SH-SY5Y (cell line): ENCODE data around the gene OGFOD2.

ENCODE experiments used
- GATA2 ChIP-seq: IDR thresholded peaks from 2 replicates; pipeline ENCODE4 v1.6.1; 2011; ENCODE audit warnings: mild to moderate bottlenecking, low read depth, low read length
- GATA3 ChIP-seq: IDR thresholded peaks from 2 replicates; pipeline ENCODE4 v1.6.1; 2011; ENCODE audit warnings: low read depth, mild to moderate bottlenecking, low read length, moderate library complexity

Gene OGFOD2

DNA sequence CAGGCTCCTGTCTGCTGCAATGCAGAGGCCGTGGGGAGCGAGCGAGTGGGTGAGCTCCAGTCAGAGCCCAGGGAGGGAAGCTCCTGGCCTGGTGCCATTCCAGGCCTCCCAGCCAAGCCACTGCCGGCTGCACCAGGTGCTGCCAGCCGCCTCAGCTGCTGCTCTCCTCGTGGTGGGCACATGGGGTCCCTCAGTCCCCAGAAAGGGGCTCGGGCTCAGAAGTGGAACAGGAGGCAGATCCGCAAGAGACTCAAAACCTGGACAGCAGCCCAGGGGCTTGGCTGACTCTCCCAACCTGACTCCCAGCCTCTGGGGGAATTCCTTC lies 11.1 kb upstream of the OGFOD2 start:
- TF ChIP-seq GATA3 = no peak
- no peak for TF ChIP-seq GATA2

DNA sequence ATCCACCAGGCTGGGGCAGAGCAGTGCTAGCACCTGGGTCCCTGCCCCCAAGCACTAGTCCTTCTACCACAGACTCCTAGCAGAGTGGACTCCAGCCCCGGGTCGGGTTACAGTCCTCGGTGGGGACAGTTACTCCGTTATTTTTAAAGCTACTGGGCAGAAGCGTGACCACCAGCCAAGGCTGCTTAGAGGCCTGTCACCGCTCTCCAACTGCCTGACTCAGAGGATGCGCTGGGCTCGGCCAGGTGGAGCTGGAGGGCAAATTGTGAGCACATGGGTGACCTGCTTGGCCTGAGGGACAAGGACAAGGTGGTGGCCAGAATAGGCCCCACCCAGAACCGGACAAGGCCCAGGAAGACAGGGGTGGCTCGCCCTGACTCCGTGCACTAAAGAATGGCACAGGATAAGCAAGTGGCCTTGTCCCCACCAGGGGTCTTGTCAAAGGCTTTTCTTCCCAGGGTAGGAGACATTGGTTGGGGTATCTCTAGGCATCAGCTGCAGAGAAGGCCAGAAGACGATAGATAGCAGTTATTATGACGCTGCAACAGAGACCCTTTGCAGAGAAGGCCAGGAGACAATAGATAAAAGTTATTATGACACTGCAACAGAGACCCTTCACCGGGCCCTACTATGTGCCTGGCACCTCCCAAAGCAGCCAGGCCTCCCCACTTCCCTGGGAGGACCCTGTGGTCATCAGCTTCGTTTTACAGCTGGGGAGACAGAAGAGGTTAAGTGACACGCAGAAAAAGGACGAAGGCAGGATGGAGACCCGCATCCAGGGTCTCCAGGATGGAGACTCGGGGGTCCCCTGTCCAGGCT lies 10.4 kb upstream of the OGFOD2 start:
- TF ChIP-seq GATA3 (no peak), GATA2 (no peak)

DNA sequence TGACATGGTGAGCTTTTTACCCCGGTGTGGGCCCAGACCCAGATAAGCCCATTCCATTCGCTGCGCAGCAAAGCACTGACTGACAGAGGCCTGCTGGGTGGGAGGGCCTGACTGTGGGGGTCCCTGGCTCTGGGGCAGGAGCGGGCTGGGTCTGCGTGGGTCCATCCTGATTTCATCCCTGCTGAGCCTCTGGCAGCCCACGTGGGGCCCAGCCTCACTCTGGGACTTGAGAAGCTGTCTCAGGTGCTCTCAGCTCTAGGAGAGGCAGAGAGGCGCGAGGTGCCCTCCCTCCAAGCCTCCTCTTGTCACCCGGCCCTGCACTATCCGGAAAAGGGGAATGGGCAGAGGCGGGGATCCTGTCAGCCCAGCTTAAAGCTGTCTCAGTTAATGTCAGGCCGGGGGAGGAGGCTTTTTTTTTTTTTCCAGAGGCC lies 9.7 kb upstream of the OGFOD2 start:
- TF ChIP-seq GATA3 (no peak), GATA2 (no peak)

DNA sequence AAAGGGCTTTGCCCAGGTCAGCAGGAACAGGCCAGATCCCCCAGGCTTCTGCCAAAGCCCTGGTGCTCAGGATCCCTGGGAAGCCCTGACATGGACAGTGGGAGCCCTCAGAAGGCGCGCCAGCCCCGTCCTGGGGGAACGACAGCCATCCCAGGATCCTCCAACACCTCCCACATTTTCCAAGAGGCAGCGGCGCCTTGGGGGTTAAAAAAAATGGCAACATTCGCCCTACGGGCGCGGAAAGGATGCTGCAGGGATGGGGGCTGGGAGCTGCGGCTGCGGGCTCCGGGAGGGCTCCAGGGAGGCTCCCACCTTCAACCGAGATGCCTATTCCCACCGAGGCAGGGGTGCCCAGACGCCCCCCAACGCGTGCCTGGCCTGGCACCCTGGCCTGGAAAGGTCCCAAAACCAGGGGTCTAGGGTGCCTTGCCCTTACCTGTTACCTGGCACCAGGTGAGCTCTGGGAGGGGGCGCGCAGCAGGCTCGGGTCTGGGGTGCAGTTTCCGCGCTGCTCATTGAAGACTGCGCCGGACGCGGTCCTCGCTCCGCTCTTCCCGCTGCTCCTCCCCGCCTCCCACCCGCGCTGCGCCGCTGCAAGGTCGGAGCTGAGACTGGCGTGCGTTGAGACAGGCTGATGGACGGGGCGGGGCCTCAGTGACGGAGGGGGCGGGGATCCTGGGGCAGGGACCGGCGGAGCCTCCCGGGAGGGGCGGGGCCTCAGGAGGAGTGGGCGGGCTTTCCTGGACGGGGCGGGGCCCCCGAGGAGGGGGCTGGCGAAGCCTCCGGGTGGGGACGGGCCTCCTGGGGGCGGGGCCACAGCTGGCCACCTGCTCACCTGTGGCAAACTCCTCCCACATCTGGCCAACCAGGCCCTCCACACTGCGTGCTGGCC lies 8.9 kb upstream of the OGFOD2 start, which contains the start of gene ABCB9:
Gene ABCB9, minus strand, starts transcription at position 613 of the 892 bp plus-strand sequence. CDS start 6,228 bp downstream, outside the sequence.
- no peak for TF ChIP-seq GATA2
- no peak for TF ChIP-seq GATA3

DNA sequence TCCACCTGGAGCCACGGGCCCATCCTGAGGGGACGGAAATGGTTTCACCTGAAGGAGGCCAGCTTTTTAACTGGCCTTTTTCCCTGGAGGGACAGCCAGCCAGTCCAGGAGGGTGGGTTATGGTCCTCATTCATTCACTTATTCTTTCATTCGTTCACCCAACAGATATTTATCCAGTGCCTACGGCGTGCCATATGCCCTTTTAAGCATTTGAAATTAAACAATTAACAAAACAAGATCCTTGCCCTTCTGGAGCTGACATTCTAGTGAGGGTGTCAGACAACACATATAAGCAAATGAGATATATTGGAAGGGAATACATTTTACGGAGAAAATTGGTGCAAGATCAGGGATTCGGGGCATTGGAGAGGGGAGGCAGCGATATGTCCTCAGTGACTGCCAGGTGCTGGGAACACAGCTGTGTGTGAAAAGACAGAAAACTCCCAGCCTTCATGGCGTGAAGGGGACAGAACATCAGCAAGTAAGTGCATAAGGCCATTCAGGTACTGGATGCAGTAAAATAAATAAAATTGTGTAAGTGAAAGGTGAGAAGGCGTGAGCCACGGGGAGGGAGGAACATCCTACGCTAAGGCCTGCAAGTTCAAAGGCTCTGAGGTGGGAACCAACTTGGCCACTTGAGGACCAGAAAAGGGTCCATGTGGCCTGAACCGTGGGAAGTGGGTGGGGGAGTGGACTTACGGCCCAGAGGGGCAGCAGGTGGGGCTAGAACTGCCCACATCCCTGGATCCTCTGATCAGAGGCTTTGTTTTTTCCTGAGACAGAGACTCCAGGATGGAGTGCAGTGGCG lies 8.1 kb upstream of the OGFOD2 start:
- no peak for TF ChIP-seq GATA3
- no peak for TF ChIP-seq GATA2

DNA sequence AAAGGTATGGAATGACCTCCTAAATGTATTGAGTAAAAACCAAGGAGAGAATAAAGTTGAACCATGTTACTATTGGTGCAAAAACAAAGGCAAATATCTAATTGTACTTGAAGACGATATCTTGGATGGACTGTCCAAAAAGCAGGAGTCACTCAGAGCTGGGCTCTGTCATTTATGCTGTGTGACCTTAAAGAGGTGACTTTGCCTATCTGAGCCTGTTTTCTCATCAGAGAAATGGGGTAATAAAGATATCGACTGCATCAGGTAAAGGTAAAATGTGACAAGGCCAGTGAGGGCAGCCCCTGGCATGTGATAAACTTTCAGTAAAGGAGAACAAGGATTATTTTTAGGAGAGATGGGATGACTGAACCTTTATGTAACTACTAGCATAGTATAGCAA lies 6.9 kb upstream of the OGFOD2 start:
- TF ChIP-seq GATA3 (no peak), GATA2 (no peak)

DNA sequence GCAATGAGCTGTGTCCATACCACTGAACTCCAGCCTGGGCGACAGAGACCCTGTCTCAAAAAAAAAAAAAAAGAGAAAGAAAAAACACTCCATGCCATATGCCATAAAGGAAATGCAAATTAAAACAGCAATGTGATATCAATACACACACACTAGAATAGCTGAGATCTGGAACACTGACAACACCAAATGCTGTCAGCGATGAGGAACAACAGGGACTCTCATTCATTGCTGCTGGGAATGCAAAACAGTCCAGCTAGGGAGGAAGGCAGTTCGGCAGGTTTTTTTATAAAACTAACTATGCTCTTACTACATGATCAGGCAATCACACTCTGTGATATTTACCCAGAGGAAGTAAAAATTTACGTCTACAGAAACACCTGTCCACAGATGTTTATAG lies 5.4 kb upstream of the OGFOD2 start:
- TF ChIP-seq GATA3 (no peak; the same call in 1 of the 2 replicates), GATA2 (peak; percentile 92)

DNA sequence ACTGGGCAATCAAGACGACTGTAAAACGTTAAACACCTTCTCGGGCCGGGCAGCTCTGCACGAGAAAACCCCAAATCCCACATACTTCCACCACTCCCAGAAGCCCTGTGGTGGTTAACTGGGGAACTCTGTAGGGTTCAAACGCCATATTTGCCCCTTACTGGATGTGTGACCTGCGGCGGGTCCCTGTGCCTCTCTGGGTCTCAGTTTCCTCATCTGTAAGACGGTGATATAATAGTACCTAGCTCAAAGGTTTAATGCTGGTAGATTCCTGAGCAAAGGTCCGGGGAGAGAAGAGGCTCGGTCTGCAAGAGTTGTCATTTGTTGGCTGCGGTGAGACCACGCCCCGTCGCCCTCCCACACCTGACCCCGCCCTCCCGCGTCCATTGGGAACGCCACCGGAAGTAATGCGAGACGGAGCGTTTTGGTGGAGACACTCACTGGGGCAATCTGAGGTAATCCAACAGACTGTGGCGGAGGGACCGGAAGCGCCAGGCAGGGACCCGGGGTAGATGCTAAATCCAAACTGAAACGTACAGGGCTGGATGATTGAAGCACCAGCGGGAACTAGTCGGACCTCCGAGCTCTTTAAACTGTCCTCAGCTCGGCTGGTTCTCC lies 661 bp upstream of the OGFOD2 start:
- TF ChIP-seq GATA3 (no peak), GATA2 (no peak)

DNA sequence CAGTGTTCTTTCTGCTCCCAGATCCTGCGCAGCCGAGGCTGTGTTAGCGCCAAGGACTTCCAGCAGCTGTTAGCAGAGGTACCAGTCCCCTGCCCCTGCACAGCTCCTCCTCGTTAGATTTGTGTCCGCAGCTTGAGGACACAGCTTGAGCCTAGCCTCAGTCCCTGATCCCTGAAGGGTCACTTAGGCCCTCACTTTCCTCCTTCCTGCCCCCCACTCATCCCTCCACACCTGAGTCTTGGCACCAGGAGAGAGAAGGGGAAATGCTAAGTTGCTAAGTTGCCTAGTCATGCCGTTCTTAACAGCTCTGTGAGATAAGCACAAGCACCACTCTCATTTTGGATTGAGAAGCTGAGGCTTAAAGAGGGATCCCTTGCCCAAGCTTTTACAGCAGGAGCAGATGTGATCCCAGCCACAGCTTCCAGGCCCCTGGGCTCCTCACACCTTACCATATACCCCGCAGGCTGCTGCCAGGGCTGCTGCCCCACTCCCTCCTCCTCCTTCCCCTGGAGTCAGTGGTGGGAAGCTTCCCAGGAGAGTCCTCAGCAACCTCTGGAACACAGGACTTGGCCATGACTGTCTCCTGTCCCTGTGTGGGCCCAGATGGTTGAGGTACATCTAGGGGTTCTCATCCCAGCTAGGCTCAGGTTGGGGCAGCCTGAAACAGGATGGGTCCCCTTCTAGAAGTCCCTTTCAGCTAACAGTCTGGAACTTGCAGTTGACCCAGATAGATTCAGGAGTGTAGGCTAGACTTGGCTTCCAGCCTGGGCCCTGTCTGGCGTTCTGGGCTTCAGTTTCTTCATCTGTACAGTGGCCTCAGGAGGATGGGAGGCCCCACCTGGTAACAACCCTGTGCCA lies 975 bp downstream of the OGFOD2 start:
- TF ChIP-seq GATA2 = no peak
- no peak for TF ChIP-seq GATA3

DNA sequence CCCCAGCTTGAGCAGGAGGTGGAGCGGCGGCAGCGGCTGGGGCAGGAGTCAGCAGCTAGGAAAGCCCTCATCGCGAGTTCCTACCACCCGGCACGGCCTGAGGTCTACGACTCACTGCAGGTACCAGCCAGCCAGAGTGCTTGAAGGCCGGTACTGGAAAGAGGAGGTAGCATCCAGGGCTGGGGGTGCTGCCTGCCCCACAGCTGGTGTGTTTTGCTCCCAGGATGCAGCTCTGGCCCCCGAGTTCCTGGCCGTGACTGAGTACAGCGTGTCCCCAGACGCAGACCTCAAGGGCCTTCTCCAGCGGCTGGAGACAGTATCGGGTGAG lies 1.6 kb downstream of the OGFOD2 start:
- no peak for TF ChIP-seq GATA3
- TF ChIP-seq GATA2 = no peak

DNA sequence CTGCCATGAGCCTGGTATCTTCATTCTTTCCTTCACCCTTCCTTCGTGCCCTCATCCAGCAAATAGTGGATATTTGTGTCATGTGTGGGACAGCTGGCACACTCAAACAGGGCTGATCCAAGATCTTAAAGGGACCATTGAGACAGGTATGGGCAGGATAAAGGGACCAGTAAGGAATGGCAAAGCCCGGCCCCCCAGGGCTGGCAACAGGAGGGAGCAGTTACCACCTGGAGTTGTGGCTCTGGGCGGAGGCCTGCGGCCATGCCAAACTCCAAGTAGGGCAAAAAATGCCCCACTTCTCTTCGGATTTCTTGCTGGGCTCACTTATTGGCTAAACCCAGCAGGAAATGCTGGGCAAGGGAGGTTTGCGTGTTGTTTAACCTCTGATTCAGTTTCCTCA lies 2.1 kb downstream of the OGFOD2 start:
- TF ChIP-seq GATA2 (no peak), GATA3 (no peak)

DNA sequence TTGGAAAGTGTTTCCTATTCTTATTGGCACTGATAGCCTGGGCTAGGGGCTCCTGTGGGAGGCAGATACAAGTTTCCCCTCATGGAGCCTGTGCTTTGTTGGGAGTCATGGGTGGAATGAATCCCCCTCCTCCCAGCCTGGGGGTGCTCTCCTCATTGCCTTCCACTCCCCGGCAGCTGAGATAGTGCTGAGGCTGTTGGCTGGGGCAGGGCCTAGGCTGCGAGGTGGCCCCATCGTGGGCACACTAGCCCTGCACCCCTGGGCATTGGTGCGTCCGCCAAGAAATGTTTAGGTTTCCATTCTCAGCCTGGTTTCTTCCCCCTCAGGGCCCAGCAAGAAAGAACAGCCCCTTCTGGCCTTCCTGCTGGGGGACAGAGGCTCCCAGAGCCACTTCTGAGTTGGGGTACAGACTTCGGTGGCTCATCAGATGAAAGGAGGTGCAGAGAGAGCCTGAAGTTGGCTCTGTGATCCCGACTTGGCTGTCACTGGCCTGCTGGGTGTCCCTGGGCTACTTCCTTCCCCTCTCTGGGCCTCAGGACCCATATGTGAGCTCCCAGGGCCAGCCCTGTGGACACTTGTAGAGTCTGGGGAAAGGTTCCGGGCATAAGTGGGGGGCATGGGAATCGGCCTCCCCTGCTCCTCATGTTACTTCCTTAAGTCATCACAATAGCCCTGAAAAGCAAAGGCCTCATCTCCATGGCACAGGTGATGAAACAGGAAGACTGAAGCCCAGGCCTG lies 2.8 kb downstream of the OGFOD2 start:
- TF ChIP-seq GATA3 (no peak), GATA2 (no peak)
